KMS-11 (cell line): ENCODE results near the gene GPR183.

Experiments
- H2AFZ ChIP-seq: fragments of 200-600 bp; sonication (generic); 2 replicates; pipeline ENCODE4 v1.6.1; 2016; ENCODE audit warnings: antibody characterized with exemption, mixed run types, low read depth
- H3K27ac ChIP-seq: fragments of 200-600 bp; sonication (generic); 2 replicates; pipeline ENCODE4 v1.6.1; 2016; ENCODE audit warnings: mild to moderate bottlenecking, mixed run types
- H3K27me3 ChIP-seq: fragments of 200-600 bp; sonication (generic); 2 replicates; pipeline ENCODE4 v1.6.1; 2017; ENCODE audit warnings: mild to moderate bottlenecking, low read depth, mixed run types, moderate library complexity; ENCODE audit not compliant: insufficient read depth
- H3K36me3 ChIP-seq: fragments of 200-600 bp; sonication (generic); 2 replicates; pipeline ENCODE4 v1.6.1; 2017; ENCODE audit warnings: mild to moderate bottlenecking, mixed run types; ENCODE audit not compliant: insufficient read depth
- H3K4me1 ChIP-seq: fragments of 200-600 bp; sonication (generic); 2 replicates; pipeline ENCODE4 v1.6.1; 2016; ENCODE audit warnings: mild to moderate bottlenecking, low read depth, mixed run types; ENCODE audit not compliant: poor library complexity, severe bottlenecking
- H3K4me2 ChIP-seq: fragments of 200-600 bp; sonication (generic); 2 replicates; pipeline ENCODE4 v1.7.0; 2016; ENCODE audit warnings: mild to moderate bottlenecking, mixed run types
- H3K4me3 ChIP-seq: fragments of 200-600 bp; sonication (generic); IDR thresholded peaks from 2 replicates; pipeline ENCODE4 v1.6.1; 2017; ENCODE audit warnings: low read depth, low read length, mixed read lengths; ENCODE audit not compliant: insufficient read depth
- H3K79me2 ChIP-seq: fragments of 200-600 bp; sonication (generic); 2 replicates; pipeline ENCODE4 v1.6.1; 2016; ENCODE audit warnings: low read depth, mixed run types; ENCODE audit not compliant: insufficient read depth
- H3K9ac ChIP-seq: fragments of 200-600 bp; sonication (generic); 2 replicates; pipeline ENCODE4 v1.6.1; 2016; ENCODE audit warnings: mild to moderate bottlenecking, mixed run types
- H4K20me1 ChIP-seq: fragments of 200-600 bp; sonication (generic); 2 replicates; pipeline ENCODE4 v1.6.1; 2016; ENCODE audit warnings: mild to moderate bottlenecking, mixed run types; ENCODE audit not compliant: insufficient read depth
- TF ChIP-seq, protein P1 (sequence below): fragments of 200-600 bp; sonication (generic); conservative IDR thresholded peaks from 2 replicates; pipeline ENCODE4 v1.6.1; 2017; ENCODE audit warnings: low read depth, mild to moderate bottlenecking, antibody characterized with exemption, low read length, moderate library complexity, mixed read lengths

Gene GPR183

DNA sequence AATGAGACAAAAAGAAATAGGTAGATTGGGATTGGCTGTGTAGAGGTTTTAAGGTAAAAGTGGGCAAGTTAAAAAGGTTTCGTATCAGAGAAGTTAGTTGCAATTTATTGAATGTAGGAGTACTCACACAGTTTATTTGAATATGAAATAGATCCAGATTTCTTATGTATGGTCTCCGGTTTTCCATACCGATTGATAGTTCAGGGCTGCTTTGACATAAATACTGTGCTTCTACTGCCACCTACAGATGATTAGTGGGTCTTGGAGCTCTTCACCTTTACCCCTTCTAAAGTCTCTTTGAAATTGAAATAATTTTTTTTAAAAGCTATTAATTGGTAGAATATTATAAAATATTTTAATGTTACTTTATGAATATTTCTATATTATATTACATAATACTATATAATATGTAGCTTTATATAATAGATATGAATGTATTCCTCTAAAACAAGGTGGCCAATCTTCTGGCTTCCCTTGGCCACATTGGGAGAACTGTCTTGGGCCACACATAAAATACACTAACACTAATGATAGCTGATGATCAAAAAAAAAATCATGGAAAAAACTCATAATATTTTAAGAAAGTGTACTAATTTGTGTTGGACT, 41.3 kb downstream of the GPR183 start:
- H3K27me3 ChIP-seq: no peaks in the 10 kb centered on the region
- no peak overlapping the region for H3K9ac ChIP-seq
- no peaks in the 10 kb centered on the region for H4K20me1 ChIP-seq
- no peaks in the 10 kb centered on the region for H3K36me3 ChIP-seq
- H3K4me3 ChIP-seq: no peak overlapping the region
- TF ChIP-seq, protein P1, sequence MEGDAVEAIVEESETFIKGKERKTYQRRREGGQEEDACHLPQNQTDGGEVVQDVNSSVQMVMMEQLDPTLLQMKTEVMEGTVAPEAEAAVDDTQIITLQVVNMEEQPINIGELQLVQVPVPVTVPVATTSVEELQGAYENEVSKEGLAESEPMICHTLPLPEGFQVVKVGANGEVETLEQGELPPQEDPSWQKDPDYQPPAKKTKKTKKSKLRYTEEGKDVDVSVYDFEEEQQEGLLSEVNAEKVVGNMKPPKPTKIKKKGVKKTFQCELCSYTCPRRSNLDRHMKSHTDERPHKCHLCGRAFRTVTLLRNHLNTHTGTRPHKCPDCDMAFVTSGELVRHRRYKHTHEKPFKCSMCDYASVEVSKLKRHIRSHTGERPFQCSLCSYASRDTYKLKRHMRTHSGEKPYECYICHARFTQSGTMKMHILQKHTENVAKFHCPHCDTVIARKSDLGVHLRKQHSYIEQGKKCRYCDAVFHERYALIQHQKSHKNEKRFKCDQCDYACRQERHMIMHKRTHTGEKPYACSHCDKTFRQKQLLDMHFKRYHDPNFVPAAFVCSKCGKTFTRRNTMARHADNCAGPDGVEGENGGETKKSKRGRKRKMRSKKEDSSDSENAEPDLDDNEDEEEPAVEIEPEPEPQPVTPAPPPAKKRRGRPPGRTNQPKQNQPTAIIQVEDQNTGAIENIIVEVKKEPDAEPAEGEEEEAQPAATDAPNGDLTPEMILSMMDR: peak; percentile 41
- no peaks in the 10 kb centered on the region for H3K4me1 ChIP-seq
- H3K4me2 ChIP-seq: no peak overlapping the region
- H3K79me2 ChIP-seq: no peaks in the 10 kb centered on the region
- H3K27ac ChIP-seq: no peak overlapping the region
- no peak overlapping the region for H2AFZ ChIP-seq

DNA sequence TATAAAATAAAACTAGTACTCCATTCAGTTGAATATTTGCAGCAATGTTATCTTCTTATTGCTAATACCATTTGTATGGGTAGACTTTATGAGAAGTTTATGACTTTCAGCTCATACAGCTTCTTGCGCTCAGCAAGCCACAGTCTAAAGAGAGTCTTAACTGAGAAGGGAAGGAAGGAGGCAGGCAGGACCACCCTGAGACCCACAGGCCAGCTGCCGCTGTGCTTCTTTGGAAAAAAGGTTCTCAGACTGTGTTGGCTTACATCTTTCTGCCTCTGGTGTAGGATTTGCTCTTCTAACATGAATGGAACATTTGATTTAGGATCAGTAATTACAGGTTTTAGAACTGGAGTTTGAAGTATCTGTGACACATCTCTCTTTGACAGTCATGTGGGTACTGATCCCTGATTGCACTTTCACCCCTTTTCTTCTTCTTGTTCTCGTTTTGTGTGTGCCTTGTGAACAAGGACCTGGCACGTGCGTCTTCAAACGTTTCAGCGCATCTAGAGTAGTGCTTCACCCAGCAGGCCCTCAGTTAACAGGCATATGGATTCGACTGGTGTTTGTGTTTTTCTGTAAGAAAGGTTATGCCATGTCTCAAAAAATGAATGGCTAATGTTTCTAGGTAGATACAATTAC, 41.9 kb downstream of the GPR183 start:
- H3K4me3 ChIP-seq: no peak overlapping the region
- H3K4me1 ChIP-seq: no peaks in the 10 kb centered on the region
- no peak overlapping the region for H2AFZ ChIP-seq
- H3K79me2 ChIP-seq: no peaks in the 10 kb centered on the region
- H3K27me3 ChIP-seq: no peaks in the 10 kb centered on the region
- no peak overlapping the region for H3K27ac ChIP-seq
- TF ChIP-seq, protein P1: no peak
- H3K4me2 ChIP-seq: no peak overlapping the region
- H3K36me3 ChIP-seq: no peaks in the 10 kb centered on the region
- H3K9ac ChIP-seq: no peak overlapping the region
- no peaks in the 10 kb centered on the region for H4K20me1 ChIP-seq

DNA sequence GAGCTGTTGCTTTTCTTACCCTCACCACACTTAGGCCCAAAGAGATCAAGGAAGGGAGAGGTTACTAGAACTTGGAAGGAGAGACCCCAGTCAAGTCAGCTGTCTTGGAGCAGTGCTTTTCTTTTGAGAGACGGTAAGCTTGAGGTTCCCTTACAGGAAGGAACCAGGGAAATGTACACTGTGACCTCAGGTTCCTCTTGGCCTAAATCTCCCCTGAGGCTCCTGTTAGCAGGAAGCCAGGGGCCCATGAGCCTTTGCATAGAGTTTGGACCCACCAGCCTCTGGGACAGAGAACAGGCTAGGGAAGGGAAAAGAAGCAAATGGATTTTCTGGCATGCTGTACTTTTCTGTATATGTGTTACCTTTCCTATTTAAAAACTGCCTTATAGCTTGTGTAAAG, 43.1 kb downstream of the GPR183 start:
- no peak overlapping the region for H3K27ac ChIP-seq
- H3K4me2 ChIP-seq: no peak overlapping the region
- no peak overlapping the region for H3K9ac ChIP-seq
- no peaks in the 10 kb centered on the region for H4K20me1 ChIP-seq
- H3K4me1 ChIP-seq: no peaks in the 10 kb centered on the region
- H3K79me2 ChIP-seq: no peaks in the 10 kb centered on the region
- H3K36me3 ChIP-seq: no peaks in the 10 kb centered on the region
- no peak overlapping the region for H2AFZ ChIP-seq
- TF ChIP-seq, protein P1: no peak
- H3K4me3 ChIP-seq: no peak overlapping the region
- no peaks in the 10 kb centered on the region for H3K27me3 ChIP-seq

DNA sequence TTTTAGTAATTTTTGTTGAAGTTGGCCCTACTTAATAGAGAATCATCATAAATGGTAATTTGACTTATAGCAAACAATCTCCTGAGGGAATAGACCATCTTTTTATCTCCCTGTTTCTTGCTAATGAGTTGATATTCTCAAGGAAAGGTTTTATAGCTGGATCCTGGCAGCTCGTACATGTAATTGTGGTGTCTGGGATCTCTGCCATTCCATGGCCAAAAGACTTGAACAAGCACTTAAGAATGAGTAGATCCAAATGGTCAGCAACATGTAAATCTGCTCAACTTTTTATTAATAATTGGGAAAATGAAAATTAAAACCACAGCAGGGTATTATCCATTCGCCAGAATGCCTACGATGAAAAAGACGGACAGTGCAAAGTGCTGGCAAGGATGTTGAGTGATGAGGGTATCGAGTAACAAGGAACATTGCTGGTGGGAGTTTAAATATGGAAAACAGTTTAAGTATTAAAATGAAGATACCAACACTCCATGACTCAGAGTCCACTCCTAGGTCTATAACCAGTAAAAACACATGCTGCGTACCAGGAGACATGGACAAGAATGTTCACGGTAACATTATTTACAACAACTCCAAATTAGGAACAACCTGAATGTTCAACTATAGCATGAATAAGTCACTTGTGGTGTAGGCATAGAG, 43.9 kb downstream of the GPR183 start:
- TF ChIP-seq, protein P1: no peak
- H3K36me3 ChIP-seq: no peaks in the 10 kb centered on the region
- no peak overlapping the region for H3K27ac ChIP-seq
- no peak overlapping the region for H3K4me2 ChIP-seq
- no peaks in the 10 kb centered on the region for H3K4me1 ChIP-seq
- no peak overlapping the region for H3K9ac ChIP-seq
- no peak overlapping the region for H3K4me3 ChIP-seq
- no peaks in the 10 kb centered on the region for H3K79me2 ChIP-seq
- H4K20me1 ChIP-seq: no peaks in the 10 kb centered on the region
- no peak overlapping the region for H2AFZ ChIP-seq
- no peaks in the 10 kb centered on the region for H3K27me3 ChIP-seq
